NCI-H774 (cell line): ENCODE data around the gene ENTPD5.
A peak's percentile ranks its signal among the peaks of the same experiment; 100 is the strongest.
"Not testable (repeated sequence)": the region's sequence is repeated elsewhere in the genome, so short reads cannot be mapped to it uniquely, and the experiment has no call there.

Source experiments
- DNase-seq: peaks from one replicate; lab custom pipeline; 2025; lab: John Stamatoyannopoulos, UW

Gene ENTPD5

GRCh38 chr14:74005664-74006063 is 13.4 kb downstream of the ENTPD5 start:
- not testable (repeated sequence) for DNase-seq

GRCh38 chr14:73998726-73999125 is 20.4 kb downstream of the ENTPD5 start:
- DNase-seq = no peak

- DNase-seq = no peak
These were observed 21.1 kb downstream of the ENTPD5 start for GRCh38 chr14:73997944-73998447.

- no peak for DNase-seq
These were observed 21.8 kb downstream of the ENTPD5 start for GRCh38 chr14:73997108-73997943.

GRCh38 chr14:73996731-73997107 is 22.4 kb downstream of the ENTPD5 start:
- DNase-seq = no peak

GRCh38 chr14:73995977-73996378 is 23.1 kb downstream of the ENTPD5 start:
- DNase-seq = no peak

- DNase-seq = not testable (repeated sequence)
These were observed 24.2 kb downstream of the ENTPD5 start for GRCh38 chr14:73994926-73995325.

- no peak for DNase-seq
These were observed 28.0 kb downstream of the ENTPD5 start for GRCh38 chr14:73991092-73991491.

GRCh38 chr14:73988656-73989055 is 30.4 kb downstream of the ENTPD5 start:
- not testable (repeated sequence) for DNase-seq

- no peak for DNase-seq
These were observed 31.0 kb downstream of the ENTPD5 start for GRCh38 chr14:73988065-73988464.

- DNase-seq = no peak
These were observed 41.2 kb downstream of the ENTPD5 start for GRCh38 chr14:73977896-73978295.

GRCh38 chr14:73976125-73976524 is 43.0 kb downstream of the ENTPD5 start:
- DNase-seq = no peak

GRCh38 chr14:73973497-73973896 is 45.6 kb downstream of the ENTPD5 start:
- DNase-seq = no peak

- DNase-seq = no peak
These were observed 50.2 kb downstream of the ENTPD5 start for GRCh38 chr14:73968885-73969284.

- no peak for DNase-seq
These were observed 53.9 kb downstream of the ENTPD5 start for GRCh38 chr14:73965216-73965615.

GRCh38 chr14:73961192-73961591 is 57.9 kb downstream of the ENTPD5 start:
- no peak for DNase-seq

GRCh38 chr14:73958591-73958990 is 60.5 kb downstream of the ENTPD5 start:
- no peak for DNase-seq

- DNase-seq = no peak
These were observed 63.4 kb downstream of the ENTPD5 start for GRCh38 chr14:73955674-73956073.

GRCh38 chr14:73953731-73954130 is 65.4 kb downstream of the ENTPD5 start:
- DNase-seq = no peak

- DNase-seq = peak; percentile 93
These were observed 69.0 kb downstream of the ENTPD5 start, which contains the start of the genes COQ6 and FAM161B for GRCh38 chr14:73949752-73950734. TSS of gene COQ6 (plus strand) at chr14:73950302. CDS start at chr14:73950333, 31 bp downstream. TSS of gene FAM161B (minus strand) at chr14:73950094. CDS start at chr14:73950026, 68 bp downstream.

GRCh38 chr14:73945159-73945670 is 73.9 kb downstream of the ENTPD5 start:
- DNase-seq = no peak
